K562 (cell line): ENCODE results near the gene LHPP. TPM values are rescaled to one million over a fixed set of nuclear protein-coding genes. Genes with fewer than 3 reads are reported as not detected.

Experiments
- ATAC-seq: fragments of 200-7000 bp; cut with Tn5 transposase; 3 replicates; pipeline ENCODE4 v1.9.1; 2020; ENCODE audit warnings: moderate library complexity
- BruUV-seq: library from RNA; stranded (reverse); fragments of 400-500 nt; replicated peaks from 2 replicates; lab custom pipeline; 2021; lab: Mats Ljungman, UMichigan
- CTCF ChIA-PET: fragments of 300-600 bp; formaldehyde crosslinking; extraction: SDS; loops from one replicate; lab custom pipeline; 2021; ENCODE audit warnings: low intra/inter-chr PET ratio; lab: Yijun Ruan, JAX
- POLR2A ChIA-PET: fragments of 300-600, 350-650 bp; sonication (Branson Sonifier 250); formaldehyde crosslinking; extraction: SDS; loops from one replicate; lab custom pipeline; 2021; ENCODE audit warnings: antibody characterized with exemption, inconsistent platforms; lab: Yijun Ruan, JAX
- DNase-seq, 4 experiments: peaks; one replicate each; pipeline versions ENCODE4 v3.0.0 to v3.0.0-alpha.2; 2011 to 2018; ENCODE audit warnings: low spot score in 3 of 4, mixed read lengths in 3 of 4; ENCODE audit errors: extremely low read depth in 1 of 4
- FAIRE-seq: peaks from 2 replicates; lab custom pipeline; 2011; peaks lifted over from hg19 to GRCh38; lab: Jason Lieb, UNC
- H2AFZ ChIP-seq: 2 replicates; pipeline ENCODE4 v1.6.0; 2011; ENCODE audit warnings: low read depth, low read length, control low read depth, inconsistent platforms
- H3K27ac ChIP-seq: fragments of 200-600 bp; 3 replicates; pipeline ENCODE4 v1.8.0; 2011; ENCODE audit warnings: low read depth, mild to moderate bottlenecking, control low read depth, inconsistent platforms, low read length, moderate library complexity, mixed read lengths; ENCODE audit errors: extremely low read depth
- H3K27me3 ChIP-seq, 2 experiments: fragments of 300-600 bp in 1 of 2; 2 replicates in 1 of 2; 3 replicates in 1 of 2; pipeline versions ENCODE4 v1.6.0 to v1.8.0; 2011; ENCODE audit warnings: inconsistent platforms in 2 of 2, low read length in 2 of 2, mild to moderate bottlenecking in 1 of 2, mixed read lengths in 1 of 2, moderate library complexity in 1 of 2; ENCODE audit not compliant: control insufficient read depth in 2 of 2, insufficient read depth in 2 of 2
- H3K36me3 ChIP-seq: fragments of 300-600 bp; 3 replicates; pipeline ENCODE4 v1.8.0; 2011; ENCODE audit warnings: mild to moderate bottlenecking, low read length, inconsistent platforms; ENCODE audit not compliant: control insufficient read depth, insufficient read depth
- H3K4me1 ChIP-seq, 2 experiments: fragments of 200-600 bp in 1 of 2; replicated peaks in 1 of 2; 2 replicates in 1 of 2; 3 replicates in 1 of 2; pipeline versions ENCODE4 v1.5.1 to v1.8.0; 2011; ENCODE audit warnings: inconsistent platforms in 2 of 2, low read length in 2 of 2, mild to moderate bottlenecking in 1 of 2, mixed read lengths in 1 of 2, moderate library complexity in 1 of 2; ENCODE audit not compliant: control insufficient read depth in 2 of 2, insufficient read depth in 2 of 2
- H3K4me2 ChIP-seq: 2 replicates; pipeline ENCODE4 v1.6.1; 2011; ENCODE audit warnings: low read length, control low read depth, inconsistent platforms, mixed read lengths; ENCODE audit not compliant: insufficient read depth
- H3K4me3 ChIP-seq: fragments of 200-600 bp; sonication (generic), shearing (Covaris generic); 2 replicates; pipeline ENCODE4 v1.5.1; 2016; ENCODE audit warnings: control low read depth, inconsistent platforms
- H3K79me2 ChIP-seq: fragments of 200-600 bp; 3 replicates; pipeline ENCODE4 v1.8.0; 2011; ENCODE audit warnings: low read length, inconsistent platforms; ENCODE audit not compliant: control insufficient read depth, insufficient read depth
- H3K9ac ChIP-seq, 2 experiments: 2 replicates each; pipeline versions ENCODE4 v1.6.0 to v1.6.1; 2011; ENCODE audit warnings: low read depth in 2 of 2, low read length in 2 of 2, control low read depth in 1 of 2, inconsistent platforms in 1 of 2, mild to moderate bottlenecking in 1 of 2, mixed read lengths in 1 of 2; ENCODE audit not compliant: insufficient read depth in 1 of 2
- H3K9me1 ChIP-seq: one replicate; pipeline ENCODE4 v1.6.0; 2011; ENCODE audit warnings: inconsistent platforms, mild to moderate bottlenecking, low read length, moderate library complexity; ENCODE audit not compliant: control insufficient read depth, insufficient read depth
- H3K9me3 ChIP-seq: replicated peaks from 2 replicates; pipeline ENCODE4 v1.5.1; 2011; ENCODE audit warnings: low read depth, low read length, inconsistent platforms; ENCODE audit not compliant: control insufficient read depth, insufficient read depth
- H4K20me1 ChIP-seq: replicated peaks from 2 replicates; pipeline ENCODE4 v1.6.1; 2011; ENCODE audit warnings: low read length, inconsistent platforms, mixed read lengths; ENCODE audit not compliant: control insufficient read depth, insufficient read depth
- BCOR ChIP-seq: fragments of 450-650 bp; IDR thresholded peaks from 2 replicates; pipeline ENCODE4 v1.6.1; 2016
- KDM1A ChIP-seq, 2 experiments: fragments of 450-650 bp; IDR thresholded peaks; 2 replicates each; pipeline ENCODE4 v1.6.1; 2016; ENCODE audit warnings: mild to moderate bottlenecking in 2 of 2
- SAP30 ChIP-seq: fragments of 200-600 bp; sonication (generic); IDR thresholded peaks from 2 replicates; pipeline ENCODE4 v1.6.1; 2012; ENCODE audit warnings: borderline replicate concordance, low read depth, mild to moderate bottlenecking, moderate library complexity, low read length, control low read depth, inconsistent platforms; ENCODE audit not compliant: insufficient read depth, poor library complexity, severe bottlenecking
- WGBS: fragments of 100-300 bp; shearing (Covaris generic); methylation state at CpG from one replicate; pipeline ENCODE4 v1.1.6; 2016; ENCODE audit warnings: low coverage, mixed read lengths; ENCODE audit not compliant: insufficient coverage; ENCODE audit errors: missing lambda C conversion rate; 5-methylcytosine and 5-hydroxymethylcytosine counted together
- in situ Hi-C: fragments of 300-500 bp; cut with MboI; formaldehyde crosslinking; loops from 4 replicates; pipeline ENCODE4 v1.15.0; 2018; ENCODE audit warnings: inconsistent platforms, mixed read lengths
- intact Hi-C: fragments of 100-400 bp; cut with micrococcal nuclease; formaldehyde crosslinking; loops from 2 replicates; pipeline ENCODE4 v1.14.2; 2022
- polyA plus RNA-seq, 8 experiments: library from polyadenylated mRNA; depleted of rRNA in 4 of 8; stranded (reverse) in 5 of 8; unstranded in 3 of 8; fragments of >200 nt; fragmentation: Nextera tagmentation in 2 of 8; fragmentation: Illumina TruSeq in 1 of 8; extraction: Ambion mirVana in 2 of 8; extraction: Trizol in 1 of 8; gene quantifications; 2 replicates each; pipeline versions ENCODE4 v1.2.1 to v1.2.3, GENCODE V29; 2011 to 2014; ENCODE audit warnings: inconsistent platforms in 1 of 8, missing spikeins in 1 of 8
- total RNA-seq, 7 experiments: library from RNA; depleted of rRNA in 6 of 7; stranded (reverse); fragments of >200 nt in 6 of 7; fragmentation: Illumina TruSeq in 2 of 7; extraction: Trizol in 2 of 7; gene quantifications; 2 replicates each; pipeline versions ENCODE4 v1.2.1 to v1.2.3, GENCODE V29; 2011 to 2021; ENCODE audit warnings: low replicate concordance in 1 of 7
- TF ChIP-seq, protein P1 (sequence below): fragments of 250-450 bp; sonication (Bioruptor Pico); IDR thresholded peaks from 2 replicates; pipeline ENCODE4 v1.5.0; 2021

Gene LHPP
- total and polyA plus RNA-seq, 9 of the 15 experiments (the other 6 are each of a cell fraction or from before 2014, with no cell fraction given): 0.34 to 7.4 (median 3.0) TPM

DNA sequence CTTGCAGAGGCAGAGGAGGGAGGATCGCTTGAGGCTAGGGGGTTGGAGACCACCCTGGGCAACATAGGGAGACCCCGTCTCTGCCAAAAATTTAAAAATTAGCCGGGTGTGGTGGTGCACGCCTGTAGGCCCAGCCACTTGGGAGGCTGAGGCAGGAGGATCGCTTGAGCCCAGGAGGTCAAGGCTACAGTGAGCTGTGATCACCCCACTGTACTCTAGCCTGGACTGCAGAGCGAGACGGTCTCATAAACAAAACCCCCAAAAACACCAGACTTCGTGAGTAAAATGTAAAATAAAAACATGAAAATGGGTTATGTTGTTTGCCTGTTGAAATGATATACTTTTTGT, 699 bp downstream of the LHPP start:
- no peak for FAIRE-seq
- Histone ChIP-seq H3K36me3 (no peaks in the 10 kb centered on the region), H3K4me3 (peak overlapping the region; percentile 76), H2AFZ (peak overlapping the region; percentile 99), H4K20me1 (no peaks in the 10 kb centered on the region), H3K79me2 (peaks cover 16% of the 10 kb centered on the region), H3K9me1 (no peaks in the 10 kb centered on the region), H3K9me3 (no peaks in the 10 kb centered on the region), H3K9ac (peak overlapping the region; percentile 51 to 91; a peak in 3 of 4 replicates), H3K4me2 (peak overlapping the region; percentile 90), H3K4me1 (peaks cover 24 to 29% of the 10 kb centered on the region in 2 experiments), H3K27me3 (no peaks in the 10 kb centered on the region), H3K27ac (no peak overlapping the region)
- TF ChIP-seq SAP30 (no peak), KDM1A (IDR thresholded peaks at IDR 0.05) (peak; percentile 20 to 39; a peak in 1 of 4 replicates), BCOR (peak; percentile 53; the same call in 1 of the 2 replicates)
- TF ChIP-seq, protein P1, sequence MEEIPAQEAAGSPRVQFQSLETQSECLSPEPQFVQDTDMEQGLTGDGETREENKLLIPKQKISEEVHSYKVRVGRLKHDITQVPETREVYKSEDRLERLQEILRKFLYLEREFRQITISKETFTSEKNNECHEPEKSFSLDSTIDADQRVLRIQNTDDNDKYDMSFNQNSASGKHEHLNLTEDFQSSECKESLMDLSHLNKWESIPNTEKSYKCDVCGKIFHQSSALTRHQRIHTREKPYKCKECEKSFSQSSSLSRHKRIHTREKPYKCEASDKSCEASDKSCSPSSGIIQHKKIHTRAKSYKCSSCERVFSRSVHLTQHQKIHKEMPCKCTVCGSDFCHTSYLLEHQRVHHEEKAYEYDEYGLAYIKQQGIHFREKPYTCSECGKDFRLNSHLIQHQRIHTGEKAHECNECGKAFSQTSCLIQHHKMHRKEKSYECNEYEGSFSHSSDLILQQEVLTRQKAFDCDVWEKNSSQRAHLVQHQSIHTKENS (CRISPR knock-in tag): no peak
- intact Hi-C loops: no loop called here
- ChIA-PET CTCF (no interaction called here), POLR2A (interaction anchor here (0.6 to 1.8 kb wide), 2 partner anchors 24 to 329 kb away, joined by 3 to 5 read pairs; no protein-coding TSS in a partner anchor)
- WGBS: 72% methylated on average over 7 of the region's 8 CpGs
- in situ Hi-C loops: no loop called here
- no peak for DNase-seq
- ATAC-seq: no peak
- BruUV-seq: TSS peak; percentile 50
